NCI-H748 (cell line): ENCODE measurements around the gene CELSR1.

Experiments
- DNase-seq: peaks from one replicate; lab custom pipeline; 2025; ENCODE audit not compliant: unreplicated experiment; lab: John Stamatoyannopoulos, UW

CELSR1 gene

GRCh38 chr22:46354176-46354992 is 183.0 kb downstream of the CELSR1 start:
- no peak for DNase-seq

GRCh38 chr22:46353483-46354105 is 183.8 kb downstream of the CELSR1 start:
- DNase-seq, result no peak

GRCh38 chr22:46352691-46353386 is 184.6 kb downstream of the CELSR1 start:
- DNase-seq, result no peak

GRCh38 chr22:46352276-46352675 is 185.1 kb downstream of the CELSR1 start:
- no peak for DNase-seq

- DNase-seq, result no peak
These were observed 185.7 kb downstream of the CELSR1 start for GRCh38 chr22:46351767-46352166.

- DNase-seq, result no peak
These were observed 186.2 kb downstream of the CELSR1 start for GRCh38 chr22:46351131-46351735.

GRCh38 chr22:46350646-46351045 is 186.8 kb downstream of the CELSR1 start:
- no peak for DNase-seq

- no peak for DNase-seq
These were observed 187.3 kb downstream of the CELSR1 start for GRCh38 chr22:46350121-46350520.

GRCh38 chr22:46349681-46350080 is 187.7 kb downstream of the CELSR1 start:
- DNase-seq, result no peak

- DNase-seq, result no peak
These were observed 188.2 kb downstream of the CELSR1 start for GRCh38 chr22:46349238-46349637.

GRCh38 chr22:46348099-46348695 is 189.2 kb downstream of the CELSR1 start:
- no peak for DNase-seq

GRCh38 chr22:46347646-46348045 is 189.8 kb downstream of the CELSR1 start:
- no peak for DNase-seq

GRCh38 chr22:46346680-46347405 is 190.6 kb downstream of the CELSR1 start:
- no peak for DNase-seq

GRCh38 chr22:46340676-46341075 is 196.7 kb downstream of the CELSR1 start:
- no peak for DNase-seq

GRCh38 chr22:46339956-46340355 is 197.5 kb downstream of the CELSR1 start:
- no peak for DNase-seq

GRCh38 chr22:46338636-46339035 is 198.8 kb downstream of the CELSR1 start:
- no peak for DNase-seq

GRCh38 chr22:46337870-46338269 is 199.6 kb downstream of the CELSR1 start:
- no peak for DNase-seq

- peak; percentile 54 for DNase-seq
These were observed 201.0 kb downstream of the CELSR1 start for GRCh38 chr22:46336119-46337078.
